NCI-H82 (cell line): ENCODE measurements around the gene FLVCR2.
"Not testable (repeated sequence)": the region's sequence is repeated elsewhere in the genome, so short reads cannot be mapped to it uniquely, and the experiment has no call there.

Source experiments
- DNase-seq: peaks from one replicate; lab custom pipeline; 2025; lab: John Stamatoyannopoulos, UW

Gene FLVCR2

GRCh38 chr14:75667099-75667765 is 88.8 kb downstream of the FLVCR2 start:
- no peak for DNase-seq

- DNase-seq, result no peak
These were observed 94.3 kb downstream of the FLVCR2 start for GRCh38 chr14:75672605-75673192.

GRCh38 chr14:75673345-75674035 is 95.1 kb downstream of the FLVCR2 start:
- DNase-seq, result no peak

GRCh38 chr14:75675265-75675960 is 97.0 kb downstream of the FLVCR2 start:
- peak; percentile 31 for DNase-seq

DNA sequence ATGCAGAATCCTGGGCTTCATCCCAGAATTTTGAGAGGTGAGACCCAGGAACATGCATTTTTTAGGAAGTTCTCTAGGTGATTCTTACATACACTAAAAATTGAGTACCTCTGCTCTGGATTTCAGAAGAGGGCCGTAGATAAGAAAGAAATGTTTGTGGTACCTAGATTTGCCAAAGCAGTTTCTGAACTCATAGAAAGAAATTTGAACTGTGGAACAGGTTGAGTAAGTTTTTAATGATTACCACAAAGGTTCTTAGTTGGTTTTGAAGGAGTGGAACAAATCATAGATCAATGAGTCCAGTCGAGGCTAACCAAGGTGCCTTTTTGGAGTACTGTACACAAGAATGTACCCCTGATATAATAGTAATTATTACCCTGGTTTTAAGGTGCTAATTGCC is 107.5 kb downstream of the FLVCR2 start:
- no peak for DNase-seq

GRCh38 chr14:75689012-75689411 is 110.6 kb downstream of the FLVCR2 start:
- DNase-seq, result no peak

DNA sequence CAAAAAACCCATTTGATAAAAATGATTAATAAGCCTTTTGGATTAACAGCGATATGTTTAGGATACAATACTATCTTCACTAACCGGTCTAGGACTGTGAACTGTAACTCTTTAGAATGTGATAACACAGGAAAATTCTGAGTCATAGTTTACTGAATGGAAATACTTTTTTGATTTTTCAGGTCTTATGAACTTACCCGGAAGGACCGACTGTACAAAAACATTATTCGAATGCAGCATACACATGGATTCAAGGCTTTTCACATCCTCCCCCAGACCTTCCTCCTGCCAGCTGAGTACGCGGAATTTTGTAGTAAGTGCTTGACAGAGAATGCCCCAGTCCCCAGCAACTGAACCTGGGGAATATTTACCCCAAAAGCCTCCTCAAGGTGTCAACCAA is 111.6 kb downstream of the FLVCR2 start:
- DNase-seq, result no peak

GRCh38 chr14:75695025-75695424 is 116.6 kb downstream of the FLVCR2 start:
- not testable (repeated sequence) for DNase-seq

GRCh38 chr14:75697386-75697785 is 119.0 kb downstream of the FLVCR2 start:
- no peak for DNase-seq
